ENCODE data around the gene FMNL2. TPM values are rescaled to one million over a fixed set of nuclear protein-coding genes. Genes with fewer than 3 reads are reported as not detected.

FMNL2 gene
- 1 to 10 TPM in 1 of 3 donors, under 1 TPM in 2; 0.34 to 3.0 (median 0.78) TPM for total RNA-seq
- 1.1 TPM for total RNA-seq (2013)

- Histone ChIP-seq H3K27ac (ENCODE audit: low read length) (no peak within 1 kb of the TSS), H3K9me3 (ENCODE audit: control insufficient read depth, insufficient read depth, low read length) (no peaks in the 10 kb centered on the region), H3K27me3 (ENCODE audit: control insufficient read depth, insufficient read depth, low read length) (peaks cover 8% of the 10 kb centered on the region), H3K4me3 (ENCODE audit: low read length) (peak within 1 kb of the TSS; percentile 32), H3K36me3 (ENCODE audit: control insufficient read depth, insufficient read depth, low read length) (no peaks in the 10 kb centered on the region), H3K4me1 (ENCODE audit: control insufficient read depth, insufficient read depth, low read length) (peaks cover 10% of the 10 kb centered on the region)
- H3K4me3 Mint-ChIP-seq, result peak within 1 kb of the TSS; percentile 87
- H3K9me3 Mint-ChIP-seq, result no peaks in the 10 kb centered on the region
- no peak within 1 kb of the TSS for H3K27ac Mint-ChIP-seq
- under 1% methylated on average over 85 of the region's 85 CpGs for WGBS (ENCODE audit: insufficient coverage)
- peaks cover 7 to 19% of the 10 kb centered on the region in 2 donors for H3K4me1 Mint-ChIP-seq
- peaks cover 43 to 46% of the 10 kb centered on the region in 2 donors for H3K27me3 Mint-ChIP-seq (ENCODE audit: low read depth in 2 of 2)
- ATAC-seq (peak; percentile 54 to 74 (median 63)), DNase-seq (peak in 1 of 2 donors; percentile 21)
- intact Hi-C loops (cut with micrococcal nuclease), result no loop called here
- TF ChIP-seq CTCF (IDR thresholded peaks at IDR 0.05), result no peak
- no peaks in the 10 kb centered on the region for H3K36me3 Mint-ChIP-seq
Observed at GRCh38 chr2:152335016-152335725, at the start of gene FMNL2. Gene FMNL2 (plus strand): TSS chr2:152335174.

- H3K4me3 Mint-ChIP-seq, result no peak overlapping the region
- no peaks in the 10 kb centered on the region for H3K4me1 Mint-ChIP-seq
- no peaks in the 10 kb centered on the region for H3K36me3 Mint-ChIP-seq
- H3K27me3 Mint-ChIP-seq (ENCODE audit: low read depth in 2 of 2), result no peaks in the 10 kb centered on the region
- Histone ChIP-seq H3K9me3 (ENCODE audit: control insufficient read depth, insufficient read depth, low read length) (no peaks in the 10 kb centered on the region), H3K27ac (ENCODE audit: low read length) (no peak overlapping the region), H3K36me3 (ENCODE audit: control insufficient read depth, insufficient read depth, low read length) (no peaks in the 10 kb centered on the region), H3K4me1 (ENCODE audit: control insufficient read depth, insufficient read depth, low read length) (no peaks in the 10 kb centered on the region), H3K4me3 (ENCODE audit: low read length) (no peak overlapping the region), H3K27me3 (ENCODE audit: control insufficient read depth, insufficient read depth, low read length) (no peaks in the 10 kb centered on the region)
- intact Hi-C loops (cut with micrococcal nuclease), result no loop called here
- DNase-seq (no peak), ATAC-seq (no peak)
- TF ChIP-seq CTCF (IDR thresholded peaks at IDR 0.05), result no peak
- no peaks in the 10 kb centered on the region for H3K9me3 Mint-ChIP-seq
- no peak overlapping the region for H3K27ac Mint-ChIP-seq
Observed at GRCh38 chr2:152292991-152293390, 42.0 kb upstream of the FMNL2 start.

GRCh38 chr2:152297715-152298114 is 37.3 kb upstream of the FMNL2 start:
- no peak for DNase-seq
- peaks cover 4 to 16% of the 10 kb centered on the region in 2 donors for H3K27me3 Mint-ChIP-seq (ENCODE audit: low read depth in 2 of 2)
- no peaks in the 10 kb centered on the region for H3K4me1 Mint-ChIP-seq
- TF ChIP-seq CTCF (IDR thresholded peaks at IDR 0.05), result no peak
- no peak overlapping the region for H3K27ac Mint-ChIP-seq
- no peak for ATAC-seq
- Histone ChIP-seq H3K4me3 (ENCODE audit: low read length) (no peak overlapping the region), H3K4me1 (ENCODE audit: control insufficient read depth, insufficient read depth, low read length) (no peaks in the 10 kb centered on the region), H3K9me3 (ENCODE audit: control insufficient read depth, insufficient read depth, low read length) (no peaks in the 10 kb centered on the region), H3K27ac (ENCODE audit: low read length) (no peak overlapping the region), H3K36me3 (ENCODE audit: control insufficient read depth, insufficient read depth, low read length) (no peaks in the 10 kb centered on the region), H3K27me3 (ENCODE audit: control insufficient read depth, insufficient read depth, low read length) (no peaks in the 10 kb centered on the region)
- no peak overlapping the region for H3K4me3 Mint-ChIP-seq
- WGBS (ENCODE audit: insufficient coverage), result 100% methylated on average over 2 of the region's 2 CpGs
- no peaks in the 10 kb centered on the region for H3K9me3 Mint-ChIP-seq
- no peaks in the 10 kb centered on the region for H3K36me3 Mint-ChIP-seq
- intact Hi-C loops (cut with micrococcal nuclease), result no loop called here

- TF ChIP-seq CTCF (IDR thresholded peaks at IDR 0.05), result no peak
- Histone ChIP-seq H3K27ac (ENCODE audit: low read length) (no peak overlapping the region), H3K36me3 (ENCODE audit: control insufficient read depth, insufficient read depth, low read length) (no peaks in the 10 kb centered on the region)
Observed at GRCh38 chr2:152298754-152299153, 36.2 kb upstream of the FMNL2 start.

More at GRCh38 chr2:152298754-152299153, 36.2 kb upstream of the FMNL2 start:
- Histone ChIP-seq H3K4me3 (ENCODE audit: low read length) (no peak overlapping the region), H3K4me1 (ENCODE audit: control insufficient read depth, insufficient read depth, low read length) (no peaks in the 10 kb centered on the region), H3K27me3 (ENCODE audit: control insufficient read depth, insufficient read depth, low read length) (no peaks in the 10 kb centered on the region), H3K9me3 (ENCODE audit: control insufficient read depth, insufficient read depth, low read length) (no peaks in the 10 kb centered on the region)
- WGBS (ENCODE audit: insufficient coverage), result 90% methylated on average over 1 of the region's 1 CpG
- intact Hi-C loops (cut with micrococcal nuclease), result no loop called here
- DNase-seq, result no peak
- no peak overlapping the region for H3K27ac Mint-ChIP-seq
- H3K4me1 Mint-ChIP-seq, result no peaks in the 10 kb centered on the region
- no peak overlapping the region for H3K4me3 Mint-ChIP-seq
- peaks cover 8 to 24% of the 10 kb centered on the region in 2 donors for H3K27me3 Mint-ChIP-seq (ENCODE audit: low read depth in 2 of 2)
- ATAC-seq, result no peak
- H3K36me3 Mint-ChIP-seq, result no peaks in the 10 kb centered on the region
- H3K9me3 Mint-ChIP-seq, result no peaks in the 10 kb centered on the region

Measured in natural killer cell (primary cell).